B cell (primary cell): ENCODE measurements around the gene DOCK8.

ENCODE experiments used
- CTCF ChIP-seq: fragments of 200-600 bp; IDR thresholded peaks from one replicate; pipeline ENCODE4 v1.8.0; 2022; ENCODE audit warnings: antibody characterized with exemption, mild to moderate bottlenecking
- EZH2 ChIP-seq: IDR thresholded peaks from 2 replicates; pipeline ENCODE4 v1.6.1; 2012; ENCODE audit warnings: borderline replicate concordance, low read depth, mild to moderate bottlenecking, moderate library complexity, low read length; ENCODE audit not compliant: insufficient read depth, poor library complexity, severe bottlenecking

GRCh38 chr9:462606-463005 is 247.9 kb downstream of the DOCK8 start:
- TF ChIP-seq CTCF: no peak
- no peak for TF ChIP-seq EZH2
